ENCODE measurements around the gene KIRREL3.

Gene KIRREL3

DNA sequence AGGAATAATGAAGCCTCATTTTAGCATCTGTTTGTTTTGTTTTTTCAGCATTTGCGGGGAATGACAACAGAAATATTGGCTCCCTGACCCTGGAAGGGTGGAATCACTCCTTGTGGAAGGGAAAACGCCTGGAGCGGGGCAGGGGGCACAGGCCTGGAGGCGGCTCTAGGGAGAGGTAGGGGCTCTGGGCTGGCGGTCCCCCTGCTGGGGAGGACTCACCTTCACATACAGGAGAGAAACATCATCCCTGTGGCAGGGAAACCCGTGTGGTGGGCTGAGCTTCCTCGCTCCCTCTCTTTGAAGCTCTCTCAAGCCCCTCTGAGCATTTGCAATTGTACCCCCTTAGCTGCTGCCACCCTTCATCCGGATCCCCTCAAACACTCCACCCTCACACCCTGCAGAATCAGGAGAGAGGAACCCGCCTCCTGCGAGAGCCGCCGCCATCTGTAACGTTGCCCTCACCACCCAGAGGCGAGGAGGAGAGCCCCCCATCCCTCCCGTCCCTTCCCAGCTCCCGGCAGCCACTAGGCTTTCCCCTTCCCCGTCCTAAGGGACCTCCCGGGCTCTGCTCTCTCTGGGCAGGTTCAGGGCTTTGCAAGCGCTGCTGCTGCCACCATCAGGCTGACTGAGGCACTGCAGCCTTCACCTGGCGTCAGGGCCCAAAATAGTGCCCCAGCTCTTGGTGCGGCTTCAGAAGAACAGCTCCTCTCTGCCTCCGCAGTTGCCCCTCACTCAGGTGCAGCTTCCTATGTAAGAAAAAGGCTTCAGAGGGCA, 10.4 kb downstream of the KIRREL3 start:
- no peak overlapping the region for H3K4me3 ChIP-seq (ENCODE audit: low read depth in 1 of 2, low read length in 1 of 2)
- no peaks in the 10 kb centered on the region for H3K9me3 ChIP-seq
- no peaks in the 10 kb centered on the region for H3K4me1 ChIP-seq (ENCODE audit: control insufficient read depth in 1 of 2, insufficient read depth in 1 of 2, low read depth in 1 of 2, low read length in 1 of 2)
- H3K36me3 ChIP-seq = no peaks in the 10 kb centered on the region
- H3K27me3 ChIP-seq = peaks cover 85% of the 10 kb centered on the region
- TF ChIP-seq, protein P1, sequence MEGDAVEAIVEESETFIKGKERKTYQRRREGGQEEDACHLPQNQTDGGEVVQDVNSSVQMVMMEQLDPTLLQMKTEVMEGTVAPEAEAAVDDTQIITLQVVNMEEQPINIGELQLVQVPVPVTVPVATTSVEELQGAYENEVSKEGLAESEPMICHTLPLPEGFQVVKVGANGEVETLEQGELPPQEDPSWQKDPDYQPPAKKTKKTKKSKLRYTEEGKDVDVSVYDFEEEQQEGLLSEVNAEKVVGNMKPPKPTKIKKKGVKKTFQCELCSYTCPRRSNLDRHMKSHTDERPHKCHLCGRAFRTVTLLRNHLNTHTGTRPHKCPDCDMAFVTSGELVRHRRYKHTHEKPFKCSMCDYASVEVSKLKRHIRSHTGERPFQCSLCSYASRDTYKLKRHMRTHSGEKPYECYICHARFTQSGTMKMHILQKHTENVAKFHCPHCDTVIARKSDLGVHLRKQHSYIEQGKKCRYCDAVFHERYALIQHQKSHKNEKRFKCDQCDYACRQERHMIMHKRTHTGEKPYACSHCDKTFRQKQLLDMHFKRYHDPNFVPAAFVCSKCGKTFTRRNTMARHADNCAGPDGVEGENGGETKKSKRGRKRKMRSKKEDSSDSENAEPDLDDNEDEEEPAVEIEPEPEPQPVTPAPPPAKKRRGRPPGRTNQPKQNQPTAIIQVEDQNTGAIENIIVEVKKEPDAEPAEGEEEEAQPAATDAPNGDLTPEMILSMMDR (IDR thresholded peaks at IDR 0.05) = peak; percentile 42
- no peak overlapping the region for H3K27ac ChIP-seq

DNA sequence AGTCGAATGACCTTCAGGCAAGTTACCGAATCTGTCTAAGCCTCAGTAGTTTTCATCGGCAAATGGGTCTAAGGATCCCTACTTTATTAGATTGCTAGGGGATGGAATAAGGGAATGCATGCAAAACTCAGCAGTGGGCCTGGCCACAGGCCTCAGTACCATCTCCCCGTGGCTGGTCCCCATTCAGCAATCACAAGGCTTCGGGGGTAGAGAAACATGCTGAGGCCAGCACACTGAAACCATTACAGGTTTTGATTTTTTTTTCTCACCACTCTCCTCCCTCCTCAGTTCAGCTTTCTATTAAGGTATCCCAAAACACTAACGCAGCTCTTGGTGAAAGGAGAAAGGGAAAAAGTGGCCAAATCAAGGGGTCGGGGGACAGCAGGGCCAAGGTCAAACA, 11.9 kb downstream of the KIRREL3 start:
- Histone ChIP-seq H3K4me1 (ENCODE audit: control insufficient read depth in 1 of 2, insufficient read depth in 1 of 2, low read depth in 1 of 2, low read length in 1 of 2) (no peaks in the 10 kb centered on the region), H3K4me3 (ENCODE audit: low read depth in 1 of 2, low read length in 1 of 2) (no peak overlapping the region), H3K27me3 (peaks cover 82% of the 10 kb centered on the region), H3K27ac (no peak overlapping the region), H3K36me3 (no peaks in the 10 kb centered on the region), H3K9me3 (no peaks in the 10 kb centered on the region)
- TF ChIP-seq, protein P1 (IDR thresholded peaks at IDR 0.05) = no peak

DNA sequence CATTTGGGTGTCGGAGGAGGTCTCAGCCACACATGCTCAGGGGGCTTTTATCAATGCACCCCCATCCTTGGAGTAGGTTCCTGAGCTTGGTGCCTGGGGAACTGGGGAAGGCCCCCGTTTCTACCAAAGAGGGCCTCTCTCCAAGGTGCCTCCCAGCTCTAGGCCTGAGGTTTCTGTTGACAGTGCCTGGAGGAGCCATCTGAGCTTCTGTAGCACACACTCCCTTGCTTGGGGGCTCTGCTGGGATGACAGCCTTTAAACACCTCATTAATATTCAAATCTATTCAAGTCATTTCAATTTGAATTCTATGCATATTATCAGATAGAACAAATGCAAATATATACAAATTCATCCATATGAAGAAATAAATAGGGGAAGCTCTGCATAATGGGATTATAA, 18.9 kb downstream of the KIRREL3 start:
- Histone ChIP-seq H3K9me3 (no peaks in the 10 kb centered on the region), H3K27me3 (peaks cover 23% of the 10 kb centered on the region), H3K4me3 (ENCODE audit: low read depth in 1 of 2, low read length in 1 of 2) (no peak overlapping the region), H3K36me3 (no peaks in the 10 kb centered on the region), H3K4me1 (ENCODE audit: control insufficient read depth in 1 of 2, insufficient read depth in 1 of 2, low read depth in 1 of 2, low read length in 1 of 2) (no peaks in the 10 kb centered on the region), H3K27ac (no peak overlapping the region)
- TF ChIP-seq, protein P1 (IDR thresholded peaks at IDR 0.05) = no peak

DNA sequence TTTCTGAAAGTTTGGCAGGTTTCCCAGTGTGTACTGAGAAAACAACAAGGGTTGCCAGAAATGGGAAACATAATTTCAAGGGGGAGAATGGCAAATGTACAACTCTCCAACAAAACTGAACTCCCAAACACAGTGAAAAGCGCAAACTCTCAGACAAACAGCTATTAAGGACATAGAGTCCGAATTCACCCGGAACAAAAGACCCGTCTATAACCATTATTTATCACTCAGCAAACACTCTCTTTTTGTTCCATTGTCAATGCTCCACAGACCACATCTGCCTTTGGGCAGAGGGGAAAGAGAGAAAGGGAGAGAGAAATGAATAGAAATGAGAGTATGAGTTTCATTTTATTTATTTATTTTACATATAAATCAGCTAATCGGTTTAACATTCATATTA, 21.7 kb downstream of the KIRREL3 start:
- Histone ChIP-seq H3K4me1 (ENCODE audit: control insufficient read depth in 1 of 2, insufficient read depth in 1 of 2, low read depth in 1 of 2, low read length in 1 of 2) (no peaks in the 10 kb centered on the region), H3K9me3 (no peaks in the 10 kb centered on the region)
- TF ChIP-seq, protein P1 (IDR thresholded peaks at IDR 0.05) = no peak

DNA sequence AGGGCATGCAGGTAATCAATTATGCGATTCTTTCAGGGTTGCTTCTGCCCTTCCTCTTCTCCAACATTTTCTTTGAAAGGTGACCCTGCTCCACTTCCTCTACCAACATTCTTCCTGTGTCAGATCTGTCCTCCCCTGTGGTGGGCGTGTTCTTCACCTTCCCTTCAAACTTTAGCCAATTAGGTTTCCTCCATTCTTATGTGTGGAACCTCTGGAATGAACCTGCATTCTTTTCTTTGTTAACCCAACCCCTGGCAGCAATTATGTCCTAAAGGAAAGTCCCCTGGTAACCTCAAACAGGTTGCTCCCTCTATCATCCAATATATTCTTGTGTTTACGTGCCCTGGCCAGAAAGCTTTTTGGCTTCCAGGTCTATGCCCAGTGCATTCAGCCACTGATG, 22.4 kb downstream of the KIRREL3 start:
- no peaks in the 10 kb centered on the region for H3K4me1 ChIP-seq (ENCODE audit: control insufficient read depth in 1 of 2, insufficient read depth in 1 of 2, low read depth in 1 of 2, low read length in 1 of 2)

More for the DNA sequence above, 21.7 kb downstream of the KIRREL3 start:
- Histone ChIP-seq H3K27me3 (peaks cover 7% of the 10 kb centered on the region), H3K4me3 (ENCODE audit: low read depth in 1 of 2, low read length in 1 of 2) (no peak overlapping the region), H3K27ac (no peak overlapping the region), H3K36me3 (no peaks in the 10 kb centered on the region)

More for the DNA sequence above, 22.4 kb downstream of the KIRREL3 start:
- H3K9me3 ChIP-seq = no peaks in the 10 kb centered on the region
- H3K36me3 ChIP-seq = no peaks in the 10 kb centered on the region
- TF ChIP-seq, protein P1 (IDR thresholded peaks at IDR 0.05) = no peak
- peaks cover 7% of the 10 kb centered on the region for H3K27me3 ChIP-seq
- H3K27ac ChIP-seq = no peak overlapping the region
- no peak overlapping the region for H3K4me3 ChIP-seq (ENCODE audit: low read depth in 1 of 2, low read length in 1 of 2)

All from neutrophil (primary cell).